SU-DHL-6 (cell line): ENCODE results near the gene ZNF672.

ENCODE experiments used
- H2AFZ ChIP-seq: fragments of 200-600 bp; sonication (generic); 2 replicates; pipeline ENCODE4 v1.6.1; 2014; ENCODE audit warnings: low read depth, mild to moderate bottlenecking, moderate library complexity, mixed read lengths, antibody characterized with exemption, low read length; ENCODE audit not compliant: severe bottlenecking
- H3F3A ChIP-seq: fragments of 200-600 bp; shearing (Covaris generic); 2 replicates; pipeline ENCODE4 v1.6.0; 2016; ENCODE audit warnings: antibody characterized with exemption, mild to moderate bottlenecking; ENCODE audit not compliant: insufficient read depth
- H3K27ac ChIP-seq: fragments of 200-600 bp; sonication (generic); 2 replicates; pipeline ENCODE4 v1.5.1; 2016; ENCODE audit warnings: low read depth, mild to moderate bottlenecking, low read length, moderate library complexity, mixed read lengths
- H3K27me3 ChIP-seq: fragments of 200-600 bp; sonication (generic), shearing (Covaris generic); 2 replicates; pipeline ENCODE4 v1.6.0; 2014; ENCODE audit warnings: mild to moderate bottlenecking, low read length
- H3K36me3 ChIP-seq: fragments of 200-600 bp; sonication (generic); 2 replicates; pipeline ENCODE4 v1.6.1; 2014; ENCODE audit warnings: mild to moderate bottlenecking, low read length, mixed read lengths
- H3K4me2 ChIP-seq: fragments of 300-600, 200-600 bp; shearing (Covaris generic), sonication (generic); 2 replicates; pipeline ENCODE4 v1.6.0; 2014; ENCODE audit warnings: low read length, low read depth, mild to moderate bottlenecking; ENCODE audit not compliant: poor library complexity, severe bottlenecking
- H3K4me3 ChIP-seq: fragments of 200-600 bp; sonication (generic); 2 replicates; pipeline ENCODE4 v1.5.1; 2014; ENCODE audit warnings: antibody characterized with exemption, low read length, mild to moderate bottlenecking, mixed read lengths; ENCODE audit not compliant: insufficient read depth, poor library complexity, severe bottlenecking
- H3K79me2 ChIP-seq: fragments of 200-600 bp; sonication (generic); 2 replicates; pipeline ENCODE4 v1.6.1; 2014; ENCODE audit warnings: mild to moderate bottlenecking, low read length, moderate library complexity; ENCODE audit not compliant: insufficient read depth
- H3K9ac ChIP-seq: fragments of 200-600 bp; sonication (generic); 2 replicates; pipeline ENCODE4 v1.7.0; 2014; ENCODE audit warnings: mild to moderate bottlenecking, low read length
- H3K9me2 ChIP-seq: fragments of 200-600 bp; sonication (generic); replicated peaks from 2 replicates; pipeline ENCODE4 v1.6.1; 2014; ENCODE audit warnings: low read length; ENCODE audit not compliant: insufficient read depth
- H3K9me3 ChIP-seq: fragments of 200-600 bp; sonication (generic); 2 replicates; pipeline ENCODE4 v1.6.1; 2014; ENCODE audit warnings: low read length, mixed read lengths; ENCODE audit not compliant: insufficient read depth
- H4K20me1 ChIP-seq: fragments of 200-600 bp; sonication (generic); 2 replicates; pipeline ENCODE4 v1.6.1; 2014; ENCODE audit warnings: low read depth, mild to moderate bottlenecking, antibody characterized with exemption, low read length, moderate library complexity, mixed read lengths
- CTCF ChIP-seq: fragments of 200-600 bp; sonication (generic); IDR thresholded peaks from one replicate; pipeline ENCODE4 v1.5.1; 2017; ENCODE audit warnings: antibody characterized with exemption, mild to moderate bottlenecking, low read length, moderate library complexity; ENCODE audit not compliant: insufficient read depth, poor library complexity, severe bottlenecking
- EZH2phosphoT487 ChIP-seq: fragments of 200-600 bp; sonication (generic), shearing (Covaris generic); conservative IDR thresholded peaks from 2 replicates; pipeline ENCODE4 v1.6.1; 2018; ENCODE audit warnings: mild to moderate bottlenecking, antibody characterized with exemption, low read length, moderate library complexity, mixed read lengths

ZNF672 gene

GRCh38 chr1:248840946-248841345 is 2.9 kb downstream of the ZNF672 start:
- no peak overlapping the region for H3K27ac ChIP-seq
- TF ChIP-seq EZH2phosphoT487 (no peak), CTCF (no peak)
- no peak overlapping the region for H3K9ac ChIP-seq
- H3K36me3 ChIP-seq = no peaks in the 10 kb centered on the region
- no peaks in the 10 kb centered on the region for H3K9me3 ChIP-seq
- no peak overlapping the region for H3K4me3 ChIP-seq
- H3K9me2 ChIP-seq = no peaks in the 10 kb centered on the region
- peaks cover 38% of the 10 kb centered on the region for H3K79me2 ChIP-seq
- no peak overlapping the region for H2AFZ ChIP-seq
- H3F3A ChIP-seq = no peaks in the 10 kb centered on the region
- no peaks in the 10 kb centered on the region for H4K20me1 ChIP-seq
- H3K27me3 ChIP-seq = no peaks in the 10 kb centered on the region
- H3K4me2 ChIP-seq = no peak overlapping the region

GRCh38 chr1:248841702-248842395 is 3.8 kb downstream of the ZNF672 start:
- H3K36me3 ChIP-seq = no peaks in the 10 kb centered on the region
- no peak overlapping the region for H3K27ac ChIP-seq
- H3K4me2 ChIP-seq = no peak overlapping the region
- no peaks in the 10 kb centered on the region for H3K9me3 ChIP-seq
- no peak overlapping the region for H3K4me3 ChIP-seq
- no peaks in the 10 kb centered on the region for H3F3A ChIP-seq
- no peaks in the 10 kb centered on the region for H3K27me3 ChIP-seq
- peaks cover 38% of the 10 kb centered on the region for H3K79me2 ChIP-seq
- H2AFZ ChIP-seq = no peak overlapping the region
- H4K20me1 ChIP-seq = no peaks in the 10 kb centered on the region
- H3K9ac ChIP-seq = no peak overlapping the region
- no peak for TF ChIP-seq CTCF
- no peaks in the 10 kb centered on the region for H3K9me2 ChIP-seq

- H4K20me1 ChIP-seq = no peaks in the 10 kb centered on the region
- no peaks in the 10 kb centered on the region for H3K9me2 ChIP-seq
- H3K36me3 ChIP-seq = no peaks in the 10 kb centered on the region
- no peaks in the 10 kb centered on the region for H3K27me3 ChIP-seq
- no peak overlapping the region for H3K27ac ChIP-seq
- TF ChIP-seq CTCF = no peak
- TF ChIP-seq EZH2phosphoT487 = no peak
- no peaks in the 10 kb centered on the region for H3F3A ChIP-seq
- H3K4me3 ChIP-seq = no peak overlapping the region
- peaks cover 38% of the 10 kb centered on the region for H3K79me2 ChIP-seq
- no peaks in the 10 kb centered on the region for H3K9me3 ChIP-seq
- no peak overlapping the region for H3K9ac ChIP-seq
- H3K4me2 ChIP-seq = no peak overlapping the region
- no peak overlapping the region for H2AFZ ChIP-seq
These were observed 4.8 kb downstream of the ZNF672 start for GRCh38 chr1:248842781-248843331.
